GM23338 (cell line): ENCODE results near the gene APIP. TPM values are rescaled to one million over a fixed set of nuclear protein-coding genes. Genes with fewer than 3 reads are reported as not detected.

Source experiments
- ATAC-seq: fragments of 200-7000 bp; cut with Tn5 transposase; 3 replicates; pipeline ENCODE4 v1.9.1; 2020
- DNase-seq: peaks from one replicate; pipeline ENCODE4 v3.0.0-alpha.2; 2015; ENCODE audit warnings: low spot score
- H2AFZ ChIP-seq: fragments of 200-600 bp; sonication (generic); 2 replicates; pipeline ENCODE4 v1.8.0; 2016; ENCODE audit warnings: antibody characterized with exemption, mild to moderate bottlenecking, moderate library complexity
- H3F3A ChIP-seq: fragments of 200-600 bp; sonication (generic); replicated peaks from 2 replicates; pipeline ENCODE4 v1.8.0; 2017; ENCODE audit warnings: antibody characterized with exemption, mixed run types, low read depth
- H3K27ac ChIP-seq: fragments of 200-600 bp; sonication (generic); 2 replicates; pipeline ENCODE4 v1.6.1; 2016; ENCODE audit warnings: low read depth
- H3K27me3 ChIP-seq: fragments of 200-600 bp; sonication (generic); 2 replicates; pipeline ENCODE4 v1.8.0; 2016; ENCODE audit warnings: mild to moderate bottlenecking, mixed run types, moderate library complexity; ENCODE audit not compliant: insufficient read depth
- H3K36me3 ChIP-seq: fragments of 200-600 bp; sonication (generic); 2 replicates; pipeline ENCODE4 v1.8.0; 2016; ENCODE audit warnings: mild to moderate bottlenecking; ENCODE audit not compliant: insufficient read depth
- H3K4me1 ChIP-seq: fragments of 200-600 bp; sonication (generic); 2 replicates; pipeline ENCODE4 v1.8.0; 2016; ENCODE audit warnings: mild to moderate bottlenecking, moderate library complexity; ENCODE audit not compliant: insufficient read depth
- H3K4me2 ChIP-seq: fragments of 200-600 bp; sonication (generic); 2 replicates; pipeline ENCODE4 v1.7.1; 2017; ENCODE audit warnings: mixed run types
- H3K4me3 ChIP-seq: fragments of 200-600 bp; sonication (generic); 2 replicates; pipeline ENCODE4 v1.6.1; 2016; ENCODE audit warnings: mixed run types
- H3K79me2 ChIP-seq: fragments of 200-600 bp; sonication (generic); replicated peaks from 2 replicates; pipeline ENCODE4 v1.8.0; 2017; ENCODE audit warnings: mild to moderate bottlenecking; ENCODE audit not compliant: insufficient read depth
- H3K9me2 ChIP-seq: fragments of 200-600 bp; sonication (generic); 2 replicates; pipeline ENCODE4 v1.8.0; 2017; ENCODE audit not compliant: insufficient read depth
- H4K20me1 ChIP-seq: fragments of 200-600 bp; sonication (generic); replicated peaks from 2 replicates; pipeline ENCODE4 v1.8.0; 2017; ENCODE audit warnings: mild to moderate bottlenecking; ENCODE audit not compliant: insufficient read depth
- H3K27ac Mint-ChIP-seq: 2 replicates; pipeline ENCODE4 v1.8.0; 2020; ENCODE audit warnings: inconsistent platforms, mild to moderate bottlenecking, moderate library complexity, mixed read lengths
- H3K27me3 Mint-ChIP-seq: 3 replicates; pipeline ENCODE4 v1.8.0; 2022; ENCODE audit warnings: low read depth, mild to moderate bottlenecking, moderate library complexity, mixed read lengths, inconsistent platforms; ENCODE audit not compliant: insufficient read depth, poor library complexity
- H3K36me3 Mint-ChIP-seq: 3 replicates; pipeline ENCODE4 v1.8.0; 2021; ENCODE audit warnings: low read depth, mild to moderate bottlenecking, inconsistent platforms, moderate library complexity, mixed read lengths
- H3K4me1 Mint-ChIP-seq: 3 replicates; pipeline ENCODE4 v1.8.0; 2020; ENCODE audit warnings: mild to moderate bottlenecking, inconsistent platforms, mixed read lengths
- H3K4me3 Mint-ChIP-seq: 3 replicates; pipeline ENCODE4 v1.8.0; 2021; ENCODE audit warnings: moderate library complexity, mild to moderate bottlenecking, inconsistent platforms, mixed read lengths
- H3K9me3 Mint-ChIP-seq: 3 replicates; pipeline ENCODE4 v1.8.0; 2020; ENCODE audit warnings: moderate library complexity, mild to moderate bottlenecking, inconsistent platforms, mixed read lengths
- CTCF ChIP-seq, 2 experiments: fragments of 200-600 bp in 1 of 2; sonication (generic) in 1 of 2; conservative IDR thresholded peaks; 2 replicates each; pipeline versions ENCODE4 v1.5.1 to v1.6.1; 2016 to 2017; ENCODE audit warnings: antibody characterized with exemption in 2 of 2, low read depth in 2 of 2, mild to moderate bottlenecking in 2 of 2, moderate library complexity in 1 of 2
- EZH2 ChIP-seq: fragments of 200-600 bp; sonication (generic); IDR thresholded peaks from one replicate; pipeline ENCODE4 v1.8.0; 2017; ENCODE audit warnings: antibody characterized with exemption, mild to moderate bottlenecking, low read depth; ENCODE audit not compliant: unreplicated experiment
- JUNB ChIP-seq: IDR thresholded peaks from one replicate; pipeline ENCODE4 v1.6.1; 2016; ENCODE audit warnings: antibody characterized with exemption; ENCODE audit not compliant: unreplicated experiment
- POLR2AphosphoS5 ChIP-seq: IDR thresholded peaks from 2 replicates; pipeline ENCODE4 v1.6.1; 2016; ENCODE audit warnings: antibody characterized with exemption, low read depth
- ZNF331 ChIP-seq: fragments of 250-450 bp; sonication (Bioruptor Pico); IDR thresholded peaks from 2 replicates; pipeline ENCODE4 v1.5.0; 2020; ENCODE audit warnings: low read depth, mild to moderate bottlenecking, moderate library complexity
- polyA plus RNA-seq: library from polyadenylated mRNA; unstranded; fragments of >200 nt; fragmentation: Nextera tagmentation; extraction: Ambion mirVana; gene quantifications from 2 replicates; pipeline ENCODE4 v1.2.1, GENCODE V29; 2016
- total RNA-seq: library from RNA; depleted of rRNA; stranded (reverse); fragments of >200 nt; shearing (Covaris generic); gene quantifications from 2 replicates; pipeline ENCODE4 v1.2.3, GENCODE V29; 2014
- TF ChIP-seq, protein P1 (sequence below): fragments of 250-450 bp; sonication (Bioruptor Pico); IDR thresholded peaks from 2 replicates; pipeline ENCODE4 v1.5.0; 2020; ENCODE audit warnings: mild to moderate bottlenecking, moderate library complexity
- TF ChIP-seq, protein P2 (sequence below): IDR thresholded peaks from 2 replicates; pipeline ENCODE4 v1.6.1; 2016; ENCODE audit warnings: antibody characterized with exemption

Gene APIP
- total and polyA plus RNA-seq, 2 experiments from 2014 or later, result 35.7 to 50.3 TPM

GRCh38 chr11:34926101-34926830, 10.1 kb upstream of the APIP start:
- Histone ChIP-seq H3K4me2 (no peak overlapping the region), H3F3A (no peaks in the 10 kb centered on the region), H3K27me3 (no peaks in the 10 kb centered on the region), H3K4me1 (peaks cover 14% of the 10 kb centered on the region), H3K36me3 (no peaks in the 10 kb centered on the region), H3K27ac (no peak overlapping the region), H3K9me2 (no peaks in the 10 kb centered on the region), H3K4me3 (no peak overlapping the region), H4K20me1 (peaks cover 14% of the 10 kb centered on the region; the same call in 1 of the 2 replicates), H2AFZ (no peak overlapping the region), H3K79me2 (peaks cover 94% of the 10 kb centered on the region)
- no peaks in the 10 kb centered on the region for H3K36me3 Mint-ChIP-seq
- DNase-seq, result peak; percentile 58
- H3K4me1 Mint-ChIP-seq, result peaks cover 24% of the 10 kb centered on the region
- no peak overlapping the region for H3K27ac Mint-ChIP-seq
- peak; percentile 65 to 93 for TF ChIP-seq CTCF (conservative IDR thresholded peaks at IDR 0.05; ENCODE audit: low read depth in 2 of 2)
- no peak for TF ChIP-seq JUNB
- H3K27me3 Mint-ChIP-seq, result peaks cover 4% of the 10 kb centered on the region
- ATAC-seq, result no peak
- H3K4me3 Mint-ChIP-seq, result no peak overlapping the region
- no peaks in the 10 kb centered on the region for H3K9me3 Mint-ChIP-seq

DNA sequence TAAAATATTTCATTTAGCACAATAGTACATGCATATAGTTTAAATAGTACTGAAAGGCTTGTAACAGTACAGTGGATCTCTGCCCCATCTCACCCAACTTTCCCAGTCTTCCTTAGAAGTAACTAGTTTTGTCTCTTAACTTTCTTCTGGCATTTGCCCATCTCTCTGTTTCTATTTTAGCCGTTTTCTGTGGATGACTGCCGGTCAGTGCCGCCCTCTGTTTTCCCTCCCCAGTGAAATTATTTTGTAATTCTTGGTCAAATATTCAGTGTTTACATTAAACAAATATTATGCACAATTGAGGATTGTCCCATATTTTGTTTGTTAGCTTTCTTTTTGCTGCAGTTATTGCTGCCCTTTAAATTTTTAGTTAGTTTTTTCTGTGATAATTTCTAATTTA, 8.5 kb upstream of the APIP start:
- H3K79me2 ChIP-seq, result peaks cover 94% of the 10 kb centered on the region
- DNase-seq (no peak), ATAC-seq (no peak)
- no peaks in the 10 kb centered on the region for H3K9me2 ChIP-seq
- Mint-ChIP-seq H3K4me1 (peaks cover 15% of the 10 kb centered on the region), H3K4me3 (no peak overlapping the region), H3K9me3 (no peaks in the 10 kb centered on the region), H3K27me3 (no peaks in the 10 kb centered on the region), H3K27ac (no peak overlapping the region), H3K36me3 (peaks cover 2% of the 10 kb centered on the region; the same call in 1 of the 3 replicates)
- H3F3A ChIP-seq, result no peaks in the 10 kb centered on the region
- peaks cover 12% of the 10 kb centered on the region for H3K4me1 ChIP-seq
- no peak overlapping the region for H2AFZ ChIP-seq
- no peak overlapping the region for H3K4me3 ChIP-seq
- H4K20me1 ChIP-seq, result peaks cover 24% of the 10 kb centered on the region
- TF ChIP-seq ZNF331 (CRISPR knock-in tag), result no peak
- no peak for TF ChIP-seq EZH2
- no peak overlapping the region for H3K4me2 ChIP-seq
- H3K36me3 ChIP-seq, result no peaks in the 10 kb centered on the region
- H3K27me3 ChIP-seq, result no peaks in the 10 kb centered on the region
- H3K27ac ChIP-seq, result no peak overlapping the region

- Histone ChIP-seq H3K4me3 (no peak overlapping the region), H3K27ac (no peak overlapping the region), H2AFZ (no peak overlapping the region), H3K36me3 (no peaks in the 10 kb centered on the region), H3K9me2 (no peaks in the 10 kb centered on the region), H3K27me3 (no peaks in the 10 kb centered on the region), H3K79me2 (peaks cover 89% of the 10 kb centered on the region), H4K20me1 (peaks cover 26% of the 10 kb centered on the region), H3K4me1 (peaks cover 5% of the 10 kb centered on the region), H3K4me2 (no peak overlapping the region), H3F3A (no peaks in the 10 kb centered on the region)
- ATAC-seq, result no peak
- Mint-ChIP-seq H3K4me3 (no peak overlapping the region), H3K27ac (no peak overlapping the region), H3K9me3 (no peaks in the 10 kb centered on the region), H3K27me3 (peaks cover 3% of the 10 kb centered on the region), H3K36me3 (peaks cover 3% of the 10 kb centered on the region; the same call in 1 of the 3 replicates), H3K4me1 (peaks cover 14% of the 10 kb centered on the region; the same call in 2 of the 3 replicates)
- DNase-seq, result no peak
- TF ChIP-seq, protein P1, sequence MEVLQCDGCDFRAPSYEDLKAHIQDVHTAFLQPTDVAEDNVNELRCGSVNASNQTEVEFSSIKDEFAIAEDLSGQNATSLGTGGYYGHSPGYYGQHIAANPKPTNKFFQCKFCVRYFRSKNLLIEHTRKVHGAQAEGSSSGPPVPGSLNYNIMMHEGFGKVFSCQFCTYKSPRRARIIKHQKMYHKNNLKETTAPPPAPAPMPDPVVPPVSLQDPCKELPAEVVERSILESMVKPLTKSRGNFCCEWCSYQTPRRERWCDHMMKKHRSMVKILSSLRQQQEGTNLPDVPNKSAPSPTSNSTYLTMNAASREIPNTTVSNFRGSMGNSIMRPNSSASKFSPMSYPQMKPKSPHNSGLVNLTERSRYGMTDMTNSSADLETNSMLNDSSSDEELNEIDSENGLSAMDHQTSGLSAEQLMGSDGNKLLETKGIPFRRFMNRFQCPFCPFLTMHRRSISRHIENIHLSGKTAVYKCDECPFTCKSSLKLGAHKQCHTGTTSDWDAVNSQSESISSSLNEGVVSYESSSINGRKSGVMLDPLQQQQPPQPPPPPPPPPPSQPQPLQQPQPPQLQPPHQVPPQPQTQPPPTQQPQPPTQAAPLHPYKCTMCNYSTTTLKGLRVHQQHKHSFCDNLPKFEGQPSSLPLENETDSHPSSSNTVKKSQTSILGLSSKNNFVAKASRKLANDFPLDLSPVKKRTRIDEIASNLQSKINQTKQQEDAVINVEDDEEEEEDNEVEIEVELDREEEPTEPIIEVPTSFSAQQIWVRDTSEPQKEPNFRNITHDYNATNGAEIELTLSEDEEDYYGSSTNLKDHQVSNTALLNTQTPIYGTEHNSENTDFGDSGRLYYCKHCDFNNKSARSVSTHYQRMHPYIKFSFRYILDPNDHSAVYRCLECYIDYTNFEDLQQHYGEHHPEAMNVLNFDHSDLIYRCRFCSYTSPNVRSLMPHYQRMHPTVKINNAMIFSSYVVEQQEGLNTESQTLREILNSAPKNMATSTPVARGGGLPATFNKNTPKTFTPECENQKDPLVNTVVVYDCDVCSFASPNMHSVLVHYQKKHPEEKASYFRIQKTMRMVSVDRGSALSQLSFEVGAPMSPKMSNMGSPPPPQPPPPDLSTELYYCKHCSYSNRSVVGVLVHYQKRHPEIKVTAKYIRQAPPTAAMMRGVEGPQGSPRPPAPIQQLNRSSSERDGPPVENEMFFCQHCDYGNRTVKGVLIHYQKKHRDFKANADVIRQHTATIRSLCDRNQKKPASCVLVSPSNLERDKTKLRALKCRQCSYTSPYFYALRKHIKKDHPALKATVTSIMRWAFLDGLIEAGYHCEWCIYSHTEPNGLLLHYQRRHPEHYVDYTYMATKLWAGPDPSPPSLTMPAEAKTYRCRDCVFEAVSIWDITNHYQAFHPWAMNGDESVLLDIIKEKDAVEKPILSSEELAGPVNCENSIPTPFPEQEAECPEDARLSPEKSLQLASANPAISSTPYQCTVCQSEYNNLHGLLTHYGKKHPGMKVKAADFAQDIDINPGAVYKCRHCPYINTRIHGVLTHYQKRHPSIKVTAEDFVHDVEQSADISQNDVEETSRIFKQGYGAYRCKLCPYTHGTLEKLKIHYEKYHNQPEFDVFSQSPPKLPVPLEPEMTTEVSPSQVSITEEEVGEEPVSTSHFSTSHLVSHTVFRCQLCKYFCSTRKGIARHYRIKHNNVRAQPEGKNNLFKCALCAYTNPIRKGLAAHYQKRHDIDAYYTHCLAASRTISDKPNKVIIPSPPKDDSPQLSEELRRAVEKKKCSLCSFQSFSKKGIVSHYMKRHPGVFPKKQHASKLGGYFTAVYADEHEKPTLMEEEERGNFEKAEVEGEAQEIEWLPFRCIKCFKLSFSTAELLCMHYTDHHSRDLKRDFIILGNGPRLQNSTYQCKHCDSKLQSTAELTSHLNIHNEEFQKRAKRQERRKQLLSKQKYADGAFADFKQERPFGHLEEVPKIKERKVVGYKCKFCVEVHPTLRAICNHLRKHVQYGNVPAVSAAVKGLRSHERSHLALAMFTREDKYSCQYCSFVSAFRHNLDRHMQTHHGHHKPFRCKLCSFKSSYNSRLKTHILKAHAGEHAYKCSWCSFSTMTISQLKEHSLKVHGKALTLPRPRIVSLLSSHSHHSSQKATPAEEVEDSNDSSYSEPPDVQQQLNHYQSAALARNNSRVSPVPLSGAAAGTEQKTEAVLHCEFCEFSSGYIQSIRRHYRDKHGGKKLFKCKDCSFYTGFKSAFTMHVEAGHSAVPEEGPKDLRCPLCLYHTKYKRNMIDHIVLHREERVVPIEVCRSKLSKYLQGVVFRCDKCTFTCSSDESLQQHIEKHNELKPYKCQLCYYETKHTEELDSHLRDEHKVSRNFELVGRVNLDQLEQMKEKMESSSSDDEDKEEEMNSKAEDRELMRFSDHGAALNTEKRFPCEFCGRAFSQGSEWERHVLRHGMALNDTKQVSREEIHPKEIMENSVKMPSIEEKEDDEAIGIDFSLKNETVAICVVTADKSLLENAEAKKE, result no peak
- no peak for TF ChIP-seq EZH2
- TF ChIP-seq POLR2AphosphoS5, result no peak
- TF ChIP-seq, protein P2, sequence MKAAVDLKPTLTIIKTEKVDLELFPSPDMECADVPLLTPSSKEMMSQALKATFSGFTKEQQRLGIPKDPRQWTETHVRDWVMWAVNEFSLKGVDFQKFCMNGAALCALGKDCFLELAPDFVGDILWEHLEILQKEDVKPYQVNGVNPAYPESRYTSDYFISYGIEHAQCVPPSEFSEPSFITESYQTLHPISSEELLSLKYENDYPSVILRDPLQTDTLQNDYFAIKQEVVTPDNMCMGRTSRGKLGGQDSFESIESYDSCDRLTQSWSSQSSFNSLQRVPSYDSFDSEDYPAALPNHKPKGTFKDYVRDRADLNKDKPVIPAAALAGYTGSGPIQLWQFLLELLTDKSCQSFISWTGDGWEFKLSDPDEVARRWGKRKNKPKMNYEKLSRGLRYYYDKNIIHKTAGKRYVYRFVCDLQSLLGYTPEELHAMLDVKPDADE, result no peak
These were observed 5.0 kb upstream of the APIP start for GRCh38 chr11:34921156-34921555.
